Panc1 (cell line): ENCODE results near the gene NCOA3. TPM values are rescaled to one million over a fixed set of nuclear protein-coding genes. Genes with fewer than 3 reads are reported as not detected.

Experiments used
- ATAC-seq: fragments of 200-7000 bp; cut with Tn5 transposase; 2 replicates; pipeline ENCODE4 v1.9.1; 2020; ENCODE audit warnings: mild to moderate bottlenecking, moderate library complexity
- BruUV-seq: library from RNA; stranded (reverse); fragments of 400-500 nt; replicated peaks from 2 replicates; lab custom pipeline; 2021; lab: Mats Ljungman, UMichigan
- CTCF ChIA-PET: fragments of 300-600 bp; sonication (Branson Sonifier 250); formaldehyde crosslinking; loops from one replicate; lab custom pipeline; 2022; ENCODE audit warnings: antibody characterized with exemption; lab: Charles Lee
- POLR2A ChIA-PET: fragments of 300-600 bp; sonication (Branson Sonifier 250); formaldehyde crosslinking; loops from one replicate; lab custom pipeline; 2022; ENCODE audit warnings: antibody characterized with exemption; lab: Charles Lee
- DNase-seq: peaks from one replicate; pipeline ENCODE4 v3.0.0-alpha.2; 2010; ENCODE audit warnings: low read depth, low spot score
- H3K27ac ChIP-seq: 2 replicates; pipeline ENCODE4 v1.5.1; 2011; ENCODE audit warnings: mild to moderate bottlenecking, low read length, inconsistent platforms
- H3K27me3 ChIP-seq: fragments of 200-500 bp; sonication (Bioruptor generic); 2 replicates; pipeline ENCODE4 v1.6.0; 2014; ENCODE audit warnings: low read length, inconsistent platforms; ENCODE audit not compliant: control insufficient read depth, insufficient read depth
- H3K36me3 ChIP-seq: fragments of 200-500 bp; sonication (Bioruptor generic); 2 replicates; pipeline ENCODE4 v1.5.1; 2014; ENCODE audit warnings: inconsistent platforms, mild to moderate bottlenecking, low read length, moderate library complexity; ENCODE audit not compliant: control insufficient read depth, insufficient read depth
- H3K4me1 ChIP-seq: 2 replicates; pipeline ENCODE4 v1.5.1; 2011; ENCODE audit warnings: inconsistent platforms, mild to moderate bottlenecking, low read length, moderate library complexity; ENCODE audit not compliant: control insufficient read depth, insufficient read depth
- H3K4me3 ChIP-seq, 2 experiments: 2 replicates each; pipeline ENCODE4 v1.5.1; 2011 to 2012; ENCODE audit warnings: low read depth in 2 of 2, low read length in 2 of 2, mild to moderate bottlenecking in 2 of 2, inconsistent platforms in 1 of 2, moderate library complexity in 1 of 2
- H3K9me3 ChIP-seq: fragments of 200-500 bp; sonication (Bioruptor generic); 2 replicates; pipeline ENCODE4 v1.5.1; 2014; ENCODE audit warnings: low read depth, mild to moderate bottlenecking, inconsistent platforms, low read length, moderate library complexity; ENCODE audit not compliant: control insufficient read depth, insufficient read depth
- POLR2AphosphoS5 ChIP-seq: IDR thresholded peaks from 2 replicates; pipeline ENCODE4 v1.6.1; 2012; ENCODE audit warnings: mild to moderate bottlenecking, low read depth, low read length, moderate library complexity
- SIN3A ChIP-seq: IDR thresholded peaks from 2 replicates; pipeline ENCODE4 v1.6.1; 2012; ENCODE audit warnings: low read depth, mild to moderate bottlenecking, low read length, moderate library complexity, borderline replicate concordance; ENCODE audit not compliant: insufficient read depth
- TCF7L2 ChIP-seq: IDR thresholded peaks from 2 replicates; pipeline ENCODE4 v1.6.1; 2011; ENCODE audit warnings: mild to moderate bottlenecking, low read depth, low read length, inconsistent platforms
- in situ Hi-C: cut with HindIII; loops from 2 replicates; pipeline ENCODE4 v1.10.0; 2016; ENCODE audit warnings: low sequenced_read_pairs, low pct_unique_long_range_greater_than_20kb
- intact Hi-C: fragments of 100-400 bp; cut with micrococcal nuclease; formaldehyde crosslinking; loops from one replicate; pipeline ENCODE4 v1.10.0; 2022; ENCODE audit not compliant: unreplicated experiment
- total RNA-seq: library from RNA; stranded (reverse); gene quantifications from one replicate; pipeline ENCODE4 v1.2.1, GENCODE V29; 2021; ENCODE audit not compliant: unreplicated experiment
- TF ChIP-seq, protein P1 (sequence below), 2 experiments: IDR thresholded peaks; 2 replicates each; pipeline ENCODE4 v1.6.1; 2011 to 2012; ENCODE audit warnings: low read depth in 2 of 2, control low read depth in 1 of 2, low read length in 1 of 2, mild to moderate bottlenecking in 1 of 2, moderate library complexity in 1 of 2; ENCODE audit not compliant: insufficient read depth in 1 of 2
- TF ChIP-seq, protein P2 (sequence below): fragments of 450-650 bp; IDR thresholded peaks from 2 replicates; pipeline ENCODE4 v1.5.1; 2017; ENCODE audit warnings: mild to moderate bottlenecking

Gene NCOA3
- total RNA-seq, 1 experiment from 2014 or later: 47.7 TPM

DNA sequence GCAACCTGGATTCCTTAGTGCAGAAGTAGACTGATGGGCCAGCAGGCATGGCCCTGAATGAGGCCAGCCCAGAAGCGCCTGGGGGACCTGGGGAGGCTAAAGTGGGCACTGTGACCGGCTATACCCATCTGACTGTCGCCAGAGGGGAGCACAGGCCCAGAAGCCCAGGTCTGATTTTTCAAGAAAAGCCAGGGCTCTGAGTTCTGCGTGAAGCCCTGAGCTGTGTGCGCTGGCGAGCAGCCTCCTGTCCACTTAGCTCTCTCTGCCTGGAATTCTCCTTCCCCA is 171.9 kb downstream of the NCOA3 start:
- DNase-seq (no peak), ATAC-seq (no peak)
- Histone ChIP-seq H3K27ac (no peak overlapping the region), H3K9me3 (no peaks in the 10 kb centered on the region), H3K27me3 (no peaks in the 10 kb centered on the region), H3K36me3 (no peaks in the 10 kb centered on the region), H3K4me3 (no peak overlapping the region), H3K4me1 (no peaks in the 10 kb centered on the region)
- ChIA-PET POLR2A (no interaction called here), CTCF (no interaction called here)
- no TSS peak for BruUV-seq
- in situ Hi-C loops (no loop called here), intact Hi-C loops (no loop called here)
- TF ChIP-seq, protein P1, sequence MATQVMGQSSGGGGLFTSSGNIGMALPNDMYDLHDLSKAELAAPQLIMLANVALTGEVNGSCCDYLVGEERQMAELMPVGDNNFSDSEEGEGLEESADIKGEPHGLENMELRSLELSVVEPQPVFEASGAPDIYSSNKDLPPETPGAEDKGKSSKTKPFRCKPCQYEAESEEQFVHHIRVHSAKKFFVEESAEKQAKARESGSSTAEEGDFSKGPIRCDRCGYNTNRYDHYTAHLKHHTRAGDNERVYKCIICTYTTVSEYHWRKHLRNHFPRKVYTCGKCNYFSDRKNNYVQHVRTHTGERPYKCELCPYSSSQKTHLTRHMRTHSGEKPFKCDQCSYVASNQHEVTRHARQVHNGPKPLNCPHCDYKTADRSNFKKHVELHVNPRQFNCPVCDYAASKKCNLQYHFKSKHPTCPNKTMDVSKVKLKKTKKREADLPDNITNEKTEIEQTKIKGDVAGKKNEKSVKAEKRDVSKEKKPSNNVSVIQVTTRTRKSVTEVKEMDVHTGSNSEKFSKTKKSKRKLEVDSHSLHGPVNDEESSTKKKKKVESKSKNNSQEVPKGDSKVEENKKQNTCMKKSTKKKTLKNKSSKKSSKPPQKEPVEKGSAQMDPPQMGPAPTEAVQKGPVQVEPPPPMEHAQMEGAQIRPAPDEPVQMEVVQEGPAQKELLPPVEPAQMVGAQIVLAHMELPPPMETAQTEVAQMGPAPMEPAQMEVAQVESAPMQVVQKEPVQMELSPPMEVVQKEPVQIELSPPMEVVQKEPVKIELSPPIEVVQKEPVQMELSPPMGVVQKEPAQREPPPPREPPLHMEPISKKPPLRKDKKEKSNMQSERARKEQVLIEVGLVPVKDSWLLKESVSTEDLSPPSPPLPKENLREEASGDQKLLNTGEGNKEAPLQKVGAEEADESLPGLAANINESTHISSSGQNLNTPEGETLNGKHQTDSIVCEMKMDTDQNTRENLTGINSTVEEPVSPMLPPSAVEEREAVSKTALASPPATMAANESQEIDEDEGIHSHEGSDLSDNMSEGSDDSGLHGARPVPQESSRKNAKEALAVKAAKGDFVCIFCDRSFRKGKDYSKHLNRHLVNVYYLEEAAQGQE (IDR thresholded peaks at IDR 0.05; ENCODE audit: insufficient read depth in 1 of 2, low read depth in 2 of 2, low read length in 1 of 2): no peak
- TF ChIP-seq POLR2AphosphoS5 (no peak), TCF7L2 (no peak), SIN3A (no peak)
- TF ChIP-seq, protein P2, sequence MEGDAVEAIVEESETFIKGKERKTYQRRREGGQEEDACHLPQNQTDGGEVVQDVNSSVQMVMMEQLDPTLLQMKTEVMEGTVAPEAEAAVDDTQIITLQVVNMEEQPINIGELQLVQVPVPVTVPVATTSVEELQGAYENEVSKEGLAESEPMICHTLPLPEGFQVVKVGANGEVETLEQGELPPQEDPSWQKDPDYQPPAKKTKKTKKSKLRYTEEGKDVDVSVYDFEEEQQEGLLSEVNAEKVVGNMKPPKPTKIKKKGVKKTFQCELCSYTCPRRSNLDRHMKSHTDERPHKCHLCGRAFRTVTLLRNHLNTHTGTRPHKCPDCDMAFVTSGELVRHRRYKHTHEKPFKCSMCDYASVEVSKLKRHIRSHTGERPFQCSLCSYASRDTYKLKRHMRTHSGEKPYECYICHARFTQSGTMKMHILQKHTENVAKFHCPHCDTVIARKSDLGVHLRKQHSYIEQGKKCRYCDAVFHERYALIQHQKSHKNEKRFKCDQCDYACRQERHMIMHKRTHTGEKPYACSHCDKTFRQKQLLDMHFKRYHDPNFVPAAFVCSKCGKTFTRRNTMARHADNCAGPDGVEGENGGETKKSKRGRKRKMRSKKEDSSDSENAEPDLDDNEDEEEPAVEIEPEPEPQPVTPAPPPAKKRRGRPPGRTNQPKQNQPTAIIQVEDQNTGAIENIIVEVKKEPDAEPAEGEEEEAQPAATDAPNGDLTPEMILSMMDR: no peak

DNA sequence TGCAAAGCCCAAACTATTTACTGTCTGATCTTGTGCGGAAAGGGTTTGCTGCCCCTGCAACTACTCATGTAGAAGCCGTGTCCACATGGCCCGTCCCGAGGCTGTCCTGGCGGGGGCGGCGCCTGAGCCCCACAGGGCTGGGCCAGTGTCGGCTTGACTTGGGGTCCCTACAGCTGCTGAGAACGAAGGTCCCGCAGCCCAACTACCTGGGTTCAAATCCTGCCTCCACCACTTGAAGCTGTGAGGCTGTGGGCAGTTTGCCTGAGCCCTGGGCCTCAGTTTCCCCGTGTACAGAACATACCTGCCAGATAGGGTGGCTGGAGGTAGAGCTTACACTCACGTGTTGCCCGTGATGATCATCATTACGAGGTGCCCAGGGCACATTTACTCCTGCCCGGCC is 172.5 kb downstream of the NCOA3 start:
- H3K27ac ChIP-seq: no peak overlapping the region
- H3K4me1 ChIP-seq: no peaks in the 10 kb centered on the region
- no peaks in the 10 kb centered on the region for H3K36me3 ChIP-seq
- POLR2A ChIA-PET: no interaction called here
- TF ChIP-seq, protein P2: no peak
- TF ChIP-seq, protein P1 (IDR thresholded peaks at IDR 0.05; ENCODE audit: insufficient read depth in 1 of 2, low read depth in 2 of 2, low read length in 1 of 2): no peak
- no peak for TF ChIP-seq TCF7L2
- no peak for TF ChIP-seq POLR2AphosphoS5
- no peak for TF ChIP-seq SIN3A
- no peak for ATAC-seq
- no peak for DNase-seq
- intact Hi-C loops: no loop called here
- in situ Hi-C loops: no loop called here
- CTCF ChIA-PET: no interaction called here
- H3K27me3 ChIP-seq: no peaks in the 10 kb centered on the region
- H3K4me3 ChIP-seq: no peak overlapping the region
- H3K9me3 ChIP-seq: no peaks in the 10 kb centered on the region
- BruUV-seq: no TSS peak
